PC-3 (cell line): ENCODE results near the gene MAPK8IP2.
"Not testable (repeated sequence)": the region's sequence is repeated elsewhere in the genome, so short reads cannot be mapped to it uniquely, and the experiment has no call there.

ENCODE experiments used
- EZH2 ChIP-seq: fragments of 300-600 bp; sonication (generic); IDR thresholded peaks from one replicate; pipeline ENCODE4 v1.6.1; 2017; ENCODE audit warnings: antibody characterized with exemption, mild to moderate bottlenecking, low read length; ENCODE audit not compliant: unreplicated experiment
- TF ChIP-seq, protein P1 (sequence below): fragments of 300-600 bp; sonication (generic); conservative IDR thresholded peaks from 2 replicates; pipeline ENCODE4 v1.5.1; 2017; ENCODE audit warnings: antibody characterized with exemption, low read depth, mild to moderate bottlenecking, low read length

DNA sequence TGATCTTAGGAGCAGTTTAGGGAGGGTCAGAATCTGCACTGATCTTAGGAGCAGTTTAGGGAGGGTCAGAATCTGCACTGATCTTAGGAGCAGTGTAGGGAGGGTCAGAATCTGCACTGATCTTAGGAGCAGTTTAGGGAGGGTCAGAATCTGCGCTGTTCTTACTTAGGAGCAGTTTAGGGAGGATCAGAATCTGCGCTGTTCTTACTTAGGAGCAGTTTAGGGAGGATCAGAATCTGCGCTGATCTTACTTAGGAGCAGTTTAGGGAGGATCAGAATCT is 43.2 kb downstream of the MAPK8IP2 start:
- TF ChIP-seq, protein P1, sequence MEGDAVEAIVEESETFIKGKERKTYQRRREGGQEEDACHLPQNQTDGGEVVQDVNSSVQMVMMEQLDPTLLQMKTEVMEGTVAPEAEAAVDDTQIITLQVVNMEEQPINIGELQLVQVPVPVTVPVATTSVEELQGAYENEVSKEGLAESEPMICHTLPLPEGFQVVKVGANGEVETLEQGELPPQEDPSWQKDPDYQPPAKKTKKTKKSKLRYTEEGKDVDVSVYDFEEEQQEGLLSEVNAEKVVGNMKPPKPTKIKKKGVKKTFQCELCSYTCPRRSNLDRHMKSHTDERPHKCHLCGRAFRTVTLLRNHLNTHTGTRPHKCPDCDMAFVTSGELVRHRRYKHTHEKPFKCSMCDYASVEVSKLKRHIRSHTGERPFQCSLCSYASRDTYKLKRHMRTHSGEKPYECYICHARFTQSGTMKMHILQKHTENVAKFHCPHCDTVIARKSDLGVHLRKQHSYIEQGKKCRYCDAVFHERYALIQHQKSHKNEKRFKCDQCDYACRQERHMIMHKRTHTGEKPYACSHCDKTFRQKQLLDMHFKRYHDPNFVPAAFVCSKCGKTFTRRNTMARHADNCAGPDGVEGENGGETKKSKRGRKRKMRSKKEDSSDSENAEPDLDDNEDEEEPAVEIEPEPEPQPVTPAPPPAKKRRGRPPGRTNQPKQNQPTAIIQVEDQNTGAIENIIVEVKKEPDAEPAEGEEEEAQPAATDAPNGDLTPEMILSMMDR = not testable (repeated sequence)
- not testable (repeated sequence) for TF ChIP-seq EZH2
